Measurements from ENCODE around the gene KDM8. TPM values are rescaled to one million over a fixed set of nuclear protein-coding genes. Genes with fewer than 3 reads are reported as not detected.

The KDM8 gene
- polyA plus RNA-seq, 1 experiment, result 2.5 TPM

DNA sequence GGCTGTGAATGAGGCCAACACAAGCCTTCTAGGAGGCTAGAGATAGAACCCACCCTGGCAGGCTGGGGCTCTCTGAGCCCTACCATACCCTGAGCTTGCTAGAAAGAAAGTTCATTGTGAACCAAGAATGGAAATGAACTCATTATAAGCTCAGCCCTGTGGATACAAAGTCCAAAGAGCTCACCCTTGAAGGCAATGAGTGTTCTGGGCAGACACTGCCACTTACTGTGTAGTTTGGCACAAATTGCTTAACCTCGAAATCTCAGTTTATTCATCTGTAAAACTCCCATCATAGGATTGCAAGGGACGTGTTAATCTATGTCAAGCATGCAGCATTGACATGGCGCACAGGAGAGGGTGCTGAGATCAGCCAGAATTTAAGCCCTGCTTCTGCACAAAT, 5.5 kb downstream of the KDM8 start:
- Histone ChIP-seq H3K9me3 (ENCODE audit: control insufficient read depth, insufficient read depth, low read length) (no peaks in the 10 kb centered on the region; the same call in 1 of the 2 replicates), H3K4me3 (ENCODE audit: low read depth, low read length) (no peak overlapping the region), H3K27me3 (ENCODE audit: control insufficient read depth, insufficient read depth, low read length) (no peaks in the 10 kb centered on the region), H3K27ac (ENCODE audit: low read depth, low read length) (no peak overlapping the region)
- ChIA-PET CTCF (interaction anchor here (1.7 kb wide), 1 partner anchor 29 kb away, joined by 5 read pairs; no protein-coding TSS in a partner anchor), POLR2A (no interaction called here)
- TF ChIP-seq, protein P1, sequence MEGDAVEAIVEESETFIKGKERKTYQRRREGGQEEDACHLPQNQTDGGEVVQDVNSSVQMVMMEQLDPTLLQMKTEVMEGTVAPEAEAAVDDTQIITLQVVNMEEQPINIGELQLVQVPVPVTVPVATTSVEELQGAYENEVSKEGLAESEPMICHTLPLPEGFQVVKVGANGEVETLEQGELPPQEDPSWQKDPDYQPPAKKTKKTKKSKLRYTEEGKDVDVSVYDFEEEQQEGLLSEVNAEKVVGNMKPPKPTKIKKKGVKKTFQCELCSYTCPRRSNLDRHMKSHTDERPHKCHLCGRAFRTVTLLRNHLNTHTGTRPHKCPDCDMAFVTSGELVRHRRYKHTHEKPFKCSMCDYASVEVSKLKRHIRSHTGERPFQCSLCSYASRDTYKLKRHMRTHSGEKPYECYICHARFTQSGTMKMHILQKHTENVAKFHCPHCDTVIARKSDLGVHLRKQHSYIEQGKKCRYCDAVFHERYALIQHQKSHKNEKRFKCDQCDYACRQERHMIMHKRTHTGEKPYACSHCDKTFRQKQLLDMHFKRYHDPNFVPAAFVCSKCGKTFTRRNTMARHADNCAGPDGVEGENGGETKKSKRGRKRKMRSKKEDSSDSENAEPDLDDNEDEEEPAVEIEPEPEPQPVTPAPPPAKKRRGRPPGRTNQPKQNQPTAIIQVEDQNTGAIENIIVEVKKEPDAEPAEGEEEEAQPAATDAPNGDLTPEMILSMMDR (IDR thresholded peaks at IDR 0.05; ENCODE audit: low read depth, low read length), result no peak
- no peak for DNase-seq (ENCODE audit: low read depth, low spot score)

- Histone ChIP-seq H3K27me3 (ENCODE audit: control insufficient read depth, insufficient read depth, low read length) (no peaks in the 10 kb centered on the region), H3K4me3 (ENCODE audit: low read depth, low read length) (no peak overlapping the region), H3K27ac (ENCODE audit: low read depth, low read length) (no peak overlapping the region), H3K9me3 (ENCODE audit: control insufficient read depth, insufficient read depth, low read length) (no peaks in the 10 kb centered on the region)
- TF ChIP-seq, protein P1 (IDR thresholded peaks at IDR 0.05; ENCODE audit: low read depth, low read length), result no peak
- ChIA-PET POLR2A (no interaction called here), CTCF (interaction anchor here (1.7 to 2.1 kb wide), 2 partner anchors 26 to 30 kb away, joined by 5 to 8 read pairs; no protein-coding TSS in a partner anchor)
- no peak for DNase-seq (ENCODE audit: low read depth, low spot score)
These were observed 6.3 kb downstream of the KDM8 start for GRCh38 chr16:27209591-27209990.

DNA sequence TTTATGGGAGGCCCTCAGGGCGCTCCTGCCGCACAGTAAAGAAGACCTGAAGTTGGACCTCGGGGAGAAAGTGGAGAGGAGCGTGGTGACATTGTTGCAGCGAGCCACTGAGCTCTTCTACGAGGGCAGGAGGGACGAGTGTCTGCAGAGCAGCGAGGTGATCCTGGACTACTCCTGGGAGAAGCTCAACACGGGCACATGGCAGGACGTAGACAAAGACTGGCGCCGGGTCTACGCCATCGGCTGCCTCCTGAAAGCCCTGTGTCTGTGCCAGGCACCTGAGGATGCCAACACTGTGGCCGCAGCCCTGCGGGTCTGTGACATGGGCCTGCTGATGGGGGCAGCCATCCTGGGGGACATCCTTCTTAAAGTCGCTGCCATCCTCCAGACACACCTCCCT, 6.8 kb downstream of the KDM8 start:
- no peaks in the 10 kb centered on the region for H3K27me3 ChIP-seq (ENCODE audit: control insufficient read depth, insufficient read depth, low read length)
- H3K4me3 ChIP-seq (ENCODE audit: low read depth, low read length), result no peak overlapping the region
- DNase-seq (ENCODE audit: low read depth, low spot score), result no peak
- TF ChIP-seq, protein P1 (IDR thresholded peaks at IDR 0.05; ENCODE audit: low read depth, low read length), result no peak
- ChIA-PET CTCF (interaction anchor here (1.7 to 2.1 kb wide), 2 partner anchors 25 to 31 kb away, joined by 5 to 8 read pairs; no protein-coding TSS in a partner anchor), POLR2A (no interaction called here)
- no peak overlapping the region for H3K27ac ChIP-seq (ENCODE audit: low read depth, low read length)
- no peaks in the 10 kb centered on the region for H3K9me3 ChIP-seq (ENCODE audit: control insufficient read depth, insufficient read depth, low read length)

DNA sequence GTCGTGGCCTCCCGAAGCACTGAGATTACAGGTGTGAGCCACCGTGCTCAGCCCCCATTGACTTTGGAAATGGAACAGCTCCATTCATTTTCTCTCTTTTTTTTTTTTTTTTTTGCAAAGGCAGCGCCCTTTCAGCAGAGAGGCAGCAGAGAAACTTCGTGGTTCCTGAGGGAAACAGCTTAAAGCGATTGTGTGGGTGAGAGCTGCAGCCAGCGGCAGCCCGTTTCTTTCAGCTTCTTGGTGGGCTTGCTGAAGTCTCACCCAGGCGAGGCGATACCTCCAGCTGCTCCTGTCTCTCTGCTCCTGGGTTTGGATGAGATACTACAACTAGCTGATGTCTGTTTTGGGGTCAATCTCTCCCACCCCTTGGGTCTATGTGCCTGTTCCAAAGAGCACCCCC, 7.7 kb downstream of the KDM8 start:
- no peak overlapping the region for H3K4me3 ChIP-seq (ENCODE audit: low read depth, low read length)
- TF ChIP-seq, protein P1 (IDR thresholded peaks at IDR 0.05; ENCODE audit: low read depth, low read length), result no peak
- CTCF ChIA-PET, result interaction anchor here (2.1 kb wide), 1 partner anchor 25 kb away, joined by 8 read pairs; no protein-coding TSS in a partner anchor
- POLR2A ChIA-PET, result interaction anchor here (0.6 kb wide), 1 partner anchor 9 kb away, joined by 4 read pairs; no protein-coding TSS in a partner anchor
- no peaks in the 10 kb centered on the region for H3K9me3 ChIP-seq (ENCODE audit: control insufficient read depth, insufficient read depth, low read length)
- no peak for DNase-seq (ENCODE audit: low read depth, low spot score)
- no peaks in the 10 kb centered on the region for H3K27me3 ChIP-seq (ENCODE audit: control insufficient read depth, insufficient read depth, low read length)
- no peak overlapping the region for H3K27ac ChIP-seq (ENCODE audit: low read depth, low read length)

- POLR2A ChIA-PET, result no interaction called here
- no peak overlapping the region for H3K4me3 ChIP-seq (ENCODE audit: low read depth, low read length)
- DNase-seq (ENCODE audit: low read depth, low spot score), result no peak
- no peaks in the 10 kb centered on the region for H3K9me3 ChIP-seq (ENCODE audit: control insufficient read depth, insufficient read depth, low read length)
- no peaks in the 10 kb centered on the region for H3K27me3 ChIP-seq (ENCODE audit: control insufficient read depth, insufficient read depth, low read length)
- CTCF ChIA-PET, result interaction anchor here (0.7 to 1.3 kb wide), 2 partner anchors 20 to 59 kb away, joined by 3 to 4 read pairs; no protein-coding TSS in a partner anchor
- no peak overlapping the region for H3K27ac ChIP-seq (ENCODE audit: low read depth, low read length)
- TF ChIP-seq, protein P1 (IDR thresholded peaks at IDR 0.05; ENCODE audit: low read depth, low read length), result no peak
These were observed 11.0 kb downstream of the KDM8 start for GRCh38 chr16:27214084-27214961.
